NCI-H69 (cell line): ENCODE measurements around the gene GPR68.
"Not testable (repeated sequence)": the region's sequence is repeated elsewhere in the genome, so short reads cannot be mapped to it uniquely, and the experiment has no call there.

Experiments used
- DNase-seq: peaks from one replicate; lab custom pipeline; 2025; lab: John Stamatoyannopoulos, UW

The GPR68 gene

GRCh38 chr14:91190853-91191252 is 53.7 kb downstream of the GPR68 start:
- DNase-seq = no peak

- no peak for DNase-seq
Measured at GRCh38 chr14:91187271-91187670, 57.2 kb downstream of the GPR68 start.

- DNase-seq = no peak
Measured at GRCh38 chr14:91186515-91187066, 57.9 kb downstream of the GPR68 start.

- DNase-seq = no peak
Measured at GRCh38 chr14:91185721-91186120, 58.8 kb downstream of the GPR68 start.

DNA sequence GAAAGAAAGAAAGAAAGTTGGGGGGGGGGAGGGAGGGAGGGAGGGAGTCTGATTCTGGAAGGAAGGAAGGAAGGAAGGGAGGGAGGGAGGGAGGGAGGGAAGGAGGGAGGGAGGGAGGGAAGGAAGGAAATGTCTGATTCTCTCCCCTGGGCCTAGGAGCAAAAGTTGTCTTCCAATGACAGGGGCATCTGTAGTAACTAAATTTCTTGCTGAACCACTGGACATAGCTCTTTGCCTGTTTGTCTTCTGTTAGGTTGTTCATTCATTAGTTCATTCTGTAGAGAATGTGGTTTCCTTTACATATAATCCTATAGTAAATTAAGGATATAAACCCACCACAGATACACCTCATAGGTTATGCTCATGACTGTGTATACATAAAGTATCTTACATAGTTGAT is 59.9 kb downstream of the GPR68 start:
- no peak for DNase-seq

DNA sequence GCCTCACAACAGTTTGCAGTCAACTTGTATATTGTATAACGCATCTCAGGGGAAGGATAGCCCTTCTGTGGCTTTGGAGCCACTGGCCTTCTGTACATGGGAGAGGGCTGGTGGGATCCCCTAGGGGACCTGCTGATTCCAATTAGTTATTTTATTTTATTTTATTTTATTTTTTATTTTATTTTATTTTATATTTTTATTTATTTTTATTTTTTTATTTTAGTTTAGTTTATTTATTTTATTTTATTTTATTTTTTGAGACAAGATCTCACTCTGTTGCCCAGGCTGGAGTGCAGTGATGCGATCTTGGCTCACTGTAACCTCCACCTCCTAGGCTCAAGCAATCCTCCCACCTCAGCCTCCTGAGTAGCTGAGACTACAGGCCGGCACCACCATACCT is 61.8 kb downstream of the GPR68 start:
- not testable (repeated sequence) for DNase-seq
